Stimulated activated CD8-positive, alpha-beta memory T cell treated with anti-CD3 and anti-CD28 coated beads, Interleukin-15, amount 100 ng/mL, for 4 hours (primary cell): Measurements from ENCODE around the gene NOS1AP.
"Not testable (repeated sequence)": the region's sequence is repeated elsewhere in the genome, so short reads cannot be mapped to it uniquely, and the experiment has no call there.

Source experiments
- DNase-seq, 2 donors: peaks; one replicate each; pipeline ENCODE4 v3.0.0-alpha.2; 2020; ENCODE audit warnings: low read depth in 2 of 2

Gene NOS1AP

DNA sequence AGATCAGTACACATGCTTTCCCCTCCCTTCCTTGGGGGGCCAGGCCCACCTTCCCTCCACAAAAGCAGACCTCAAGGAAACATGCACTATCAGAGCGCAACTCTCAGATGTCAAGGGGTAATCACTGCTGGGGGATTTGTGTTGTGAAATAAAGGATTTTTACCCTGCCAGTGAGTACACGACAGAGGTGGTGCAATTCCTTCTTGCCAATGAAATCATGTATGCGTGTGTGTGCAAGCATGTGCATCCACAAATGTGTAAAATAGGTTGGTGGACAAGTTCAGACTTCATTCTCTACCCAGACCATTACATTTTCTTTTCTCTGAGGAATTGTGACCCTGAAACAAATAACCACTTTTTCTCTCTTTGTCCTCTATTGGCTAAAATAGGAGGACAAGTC is 9.8 kb upstream of the NOS1AP start:
- no peak for DNase-seq

DNA sequence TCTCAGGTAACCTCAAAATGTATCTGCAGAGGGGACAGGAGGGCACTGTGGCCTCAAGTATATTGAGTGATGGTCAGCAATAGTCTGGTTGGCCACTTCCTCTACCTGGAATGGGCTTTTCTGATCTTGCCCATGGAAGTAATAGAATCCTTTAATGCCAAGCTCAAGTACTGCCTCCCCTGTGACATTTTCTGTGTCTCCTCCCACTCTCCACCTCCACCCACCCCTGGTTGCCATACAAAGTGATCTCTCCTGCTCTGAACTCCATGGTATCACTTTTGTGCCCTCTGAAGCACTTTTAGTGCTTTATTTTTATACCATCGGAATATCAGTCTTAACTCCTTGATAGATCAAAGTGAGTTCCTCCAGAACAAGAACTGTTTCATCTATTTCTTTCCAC is 9.2 kb upstream of the NOS1AP start:
- DNase-seq: no peak

- DNase-seq: no peak
Observed at GRCh38 chr1:162062542-162063015, 6.9 kb upstream of the NOS1AP start.

DNA sequence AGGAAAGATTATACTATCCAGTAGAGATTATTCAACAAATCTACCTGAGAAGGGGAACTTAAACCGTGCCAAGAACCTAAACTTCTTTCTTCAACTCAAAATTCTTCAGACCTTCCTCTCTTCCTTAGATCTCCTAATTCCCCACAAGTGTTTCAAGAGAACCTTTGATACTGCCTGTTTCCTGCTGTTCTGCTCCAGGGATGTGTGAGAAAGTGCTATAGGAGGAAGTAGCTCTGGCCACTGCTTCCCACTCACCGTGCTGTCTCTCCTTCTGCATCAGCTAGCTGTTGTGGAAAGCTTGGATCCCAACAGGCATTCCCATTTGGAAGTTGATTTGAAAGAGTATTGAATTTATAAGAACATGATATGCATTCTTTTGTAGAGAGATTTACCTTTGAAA is 4.5 kb upstream of the NOS1AP start:
- no peak for DNase-seq

DNA sequence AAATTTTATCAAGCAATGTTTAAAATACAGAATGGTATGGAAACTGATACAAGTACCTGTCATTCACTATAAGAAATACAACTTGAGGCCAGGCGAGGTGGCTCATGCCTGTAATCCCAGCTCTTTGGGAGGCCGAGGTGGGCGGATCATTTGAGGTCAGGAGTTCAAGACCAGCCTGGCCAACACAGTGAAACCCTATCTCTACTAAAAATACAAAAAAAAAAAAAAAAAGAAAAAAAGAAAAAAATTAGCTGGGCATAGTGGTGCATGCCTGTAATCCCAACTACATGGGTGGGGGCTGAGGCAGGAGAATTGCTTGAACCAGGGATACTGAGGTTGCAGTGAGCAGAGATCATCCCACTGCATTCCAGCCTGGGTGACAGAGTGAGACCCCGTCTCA is 2.7 kb upstream of the NOS1AP start:
- DNase-seq: not testable (repeated sequence)

DNA sequence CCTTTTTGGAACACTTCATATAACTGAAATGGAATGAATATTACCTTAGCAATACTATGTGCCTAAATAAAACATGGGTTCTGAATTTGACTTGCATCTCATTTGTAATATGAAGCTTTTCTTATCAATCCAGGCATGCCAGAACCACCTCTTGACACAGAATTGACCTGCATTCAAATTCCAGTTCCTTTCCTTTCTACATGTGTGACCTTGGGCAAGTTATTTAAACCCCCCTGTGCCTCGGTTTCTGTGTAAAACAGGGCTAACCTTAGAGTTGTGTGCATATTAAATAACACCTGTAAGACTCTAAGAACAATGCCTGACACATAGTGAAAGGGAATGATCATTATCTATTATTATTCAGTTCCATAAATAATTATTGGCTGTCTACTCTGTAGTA is 2.0 kb upstream of the NOS1AP start:
- DNase-seq: no peak

GRCh38 chr1:162068301-162068700 is 1.2 kb upstream of the NOS1AP start:
- DNase-seq: no peak

GRCh38 chr1:162070094-162070748 is 730 bp downstream of the NOS1AP start:
- no peak for DNase-seq

- DNase-seq: no peak
Observed at GRCh38 chr1:162070825-162071224, 1.3 kb downstream of the NOS1AP start.

GRCh38 chr1:162072740-162073139 is 3.2 kb downstream of the NOS1AP start:
- no peak for DNase-seq

DNA sequence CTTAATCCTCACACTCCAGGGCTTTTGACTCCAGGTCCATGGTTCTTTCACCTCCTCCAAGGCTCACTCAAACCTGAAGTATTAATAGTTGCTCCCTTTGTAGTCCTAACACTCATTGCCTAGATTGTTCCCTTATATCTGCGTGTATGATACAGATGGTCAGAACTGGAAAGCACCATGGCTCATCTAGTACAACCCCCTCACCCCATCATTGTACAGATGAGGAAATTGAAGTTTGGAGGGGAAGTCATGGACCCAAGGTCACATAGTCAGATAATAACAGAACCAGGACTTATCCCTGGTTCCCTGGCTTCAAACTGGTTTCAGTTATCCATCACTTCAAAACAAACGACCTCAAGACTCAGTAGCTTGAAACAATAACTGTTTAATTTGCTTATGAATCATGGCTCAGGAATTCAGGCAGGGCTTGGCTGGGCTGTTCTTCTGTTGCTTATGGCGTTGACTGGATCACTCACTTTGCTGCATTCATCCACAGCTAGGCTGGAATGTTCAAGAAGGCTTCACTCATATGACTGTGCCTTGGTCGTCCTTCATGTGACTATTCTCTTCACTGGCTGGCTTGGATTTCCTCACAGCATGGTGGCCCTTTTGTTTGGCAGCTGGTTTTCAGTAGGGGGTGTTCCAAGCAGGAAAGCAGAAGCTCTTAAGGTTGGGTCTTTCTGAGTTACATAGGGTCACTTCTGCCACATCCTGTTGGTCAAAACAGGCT is 5.0 kb downstream of the NOS1AP start:
- DNase-seq: no peak

GRCh38 chr1:162075862-162076261 is 6.4 kb downstream of the NOS1AP start:
- DNase-seq: no peak

DNA sequence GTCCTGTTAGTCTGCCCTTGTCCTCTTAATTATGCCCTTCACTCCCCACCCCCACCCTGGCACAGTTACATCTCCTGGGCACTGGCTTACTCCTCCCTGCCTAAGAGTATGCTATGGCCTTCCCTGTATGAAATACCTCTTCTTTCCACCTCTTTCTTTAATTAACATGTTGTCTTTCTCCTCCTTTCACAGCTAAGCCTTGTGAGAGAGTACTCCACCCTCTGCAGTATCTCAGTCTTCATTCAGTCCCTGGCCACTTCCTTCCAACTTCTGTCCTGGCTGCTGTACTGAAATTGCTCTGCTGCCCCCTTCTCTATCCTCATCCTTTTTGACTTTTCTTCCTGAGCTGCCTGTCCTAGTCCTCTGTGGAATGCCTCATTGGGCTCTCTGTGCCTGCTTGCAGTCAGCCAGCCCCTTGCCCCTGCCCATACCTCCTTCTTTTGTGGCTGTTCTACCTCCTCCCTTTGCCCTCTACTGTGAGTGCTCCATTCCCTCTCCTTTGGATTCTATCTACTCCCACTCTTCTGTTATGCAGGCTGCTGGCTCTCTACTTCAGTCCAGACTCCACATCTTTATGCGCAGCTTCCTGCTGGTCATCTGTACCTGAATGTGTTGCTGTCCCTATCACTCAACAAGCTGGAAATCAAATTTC is 8.3 kb downstream of the NOS1AP start:
- no peak for DNase-seq

DNA sequence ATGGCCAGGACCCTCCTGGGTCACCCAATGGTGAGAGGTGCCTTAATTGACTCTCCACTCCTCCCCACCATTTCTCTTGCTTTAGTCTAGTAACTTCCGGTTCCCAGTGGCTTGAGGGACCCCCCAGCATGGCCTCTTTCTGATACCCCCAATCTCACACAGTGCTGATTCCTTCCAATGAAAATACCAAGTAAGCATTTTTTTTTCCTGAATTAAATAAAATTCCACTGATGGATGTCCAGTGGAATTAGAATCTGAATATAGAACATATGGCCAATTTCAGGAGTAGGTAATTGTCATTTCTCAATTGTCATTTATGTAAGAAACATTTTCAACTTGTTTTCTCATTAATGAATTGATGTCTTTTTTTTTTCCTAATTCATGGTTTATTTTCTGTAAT is 9.5 kb downstream of the NOS1AP start:
- no peak for DNase-seq

- no peak for DNase-seq
Observed at GRCh38 chr1:162080472-162081015, 11.1 kb downstream of the NOS1AP start.

DNA sequence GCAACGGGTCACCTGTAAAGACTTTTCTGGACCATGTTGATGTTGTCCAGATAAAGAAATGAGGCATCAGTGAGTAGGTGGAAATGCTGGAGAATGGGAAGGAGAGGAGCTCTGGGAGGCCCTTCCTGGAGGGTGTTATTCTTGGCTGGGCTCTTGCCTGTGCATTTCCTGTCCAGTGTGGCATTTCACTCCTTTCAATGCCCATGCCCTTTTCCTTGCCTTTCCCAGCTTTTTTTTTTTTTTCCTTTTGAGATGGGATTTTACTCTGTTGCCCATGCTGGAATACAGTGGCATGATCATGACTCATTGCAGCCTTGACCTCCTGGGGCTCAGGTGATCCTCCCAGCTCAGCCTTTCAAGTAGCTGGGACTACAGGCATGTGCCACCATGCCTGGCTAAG is 11.8 kb downstream of the NOS1AP start:
- DNase-seq: no peak

- DNase-seq: not testable (repeated sequence)
Observed at GRCh38 chr1:162082080-162082479, 12.6 kb downstream of the NOS1AP start.

GRCh38 chr1:162083273-162083672 is 13.8 kb downstream of the NOS1AP start:
- no peak for DNase-seq

DNA sequence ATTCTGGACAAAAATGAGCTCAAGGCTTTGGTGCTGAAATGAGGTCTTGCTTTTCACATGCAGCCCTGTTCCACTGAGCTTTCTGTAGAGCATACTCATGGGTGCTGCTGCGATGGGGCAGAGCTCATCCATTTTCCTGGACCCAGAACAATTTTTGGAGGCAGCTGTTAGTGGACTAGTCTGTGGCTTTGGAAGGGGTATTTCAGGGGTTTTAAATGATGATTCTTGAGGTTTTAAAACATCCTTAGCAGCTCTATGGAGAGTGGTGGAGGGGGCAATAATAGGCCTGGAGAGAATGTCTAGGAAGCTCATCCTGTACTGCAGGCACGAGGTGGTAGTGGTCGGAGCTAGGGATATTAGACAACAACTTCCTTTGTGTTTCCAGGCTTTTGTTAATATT is 16.5 kb downstream of the NOS1AP start:
- no peak for DNase-seq

- DNase-seq: no peak
Observed at GRCh38 chr1:162087111-162087510, 17.6 kb downstream of the NOS1AP start.

DNA sequence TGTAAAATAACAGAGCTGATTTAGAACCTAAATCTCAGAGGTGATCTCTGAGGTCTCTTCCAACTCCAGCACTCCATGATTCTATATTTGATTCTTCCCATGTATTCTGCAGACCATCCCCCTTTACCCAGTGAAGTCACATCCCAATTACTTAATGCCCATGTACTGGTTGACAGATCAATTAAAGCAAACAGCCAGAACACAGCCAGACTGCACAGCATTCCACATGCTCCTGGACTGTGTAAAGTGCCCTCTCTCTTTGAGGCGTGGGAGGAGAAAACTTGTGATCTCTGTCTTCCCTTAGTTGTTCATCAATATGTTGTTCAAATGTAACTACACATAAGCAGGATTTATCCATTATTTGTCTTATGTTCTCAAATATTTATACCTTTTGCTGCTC is 18.1 kb downstream of the NOS1AP start:
- no peak for DNase-seq

DNA sequence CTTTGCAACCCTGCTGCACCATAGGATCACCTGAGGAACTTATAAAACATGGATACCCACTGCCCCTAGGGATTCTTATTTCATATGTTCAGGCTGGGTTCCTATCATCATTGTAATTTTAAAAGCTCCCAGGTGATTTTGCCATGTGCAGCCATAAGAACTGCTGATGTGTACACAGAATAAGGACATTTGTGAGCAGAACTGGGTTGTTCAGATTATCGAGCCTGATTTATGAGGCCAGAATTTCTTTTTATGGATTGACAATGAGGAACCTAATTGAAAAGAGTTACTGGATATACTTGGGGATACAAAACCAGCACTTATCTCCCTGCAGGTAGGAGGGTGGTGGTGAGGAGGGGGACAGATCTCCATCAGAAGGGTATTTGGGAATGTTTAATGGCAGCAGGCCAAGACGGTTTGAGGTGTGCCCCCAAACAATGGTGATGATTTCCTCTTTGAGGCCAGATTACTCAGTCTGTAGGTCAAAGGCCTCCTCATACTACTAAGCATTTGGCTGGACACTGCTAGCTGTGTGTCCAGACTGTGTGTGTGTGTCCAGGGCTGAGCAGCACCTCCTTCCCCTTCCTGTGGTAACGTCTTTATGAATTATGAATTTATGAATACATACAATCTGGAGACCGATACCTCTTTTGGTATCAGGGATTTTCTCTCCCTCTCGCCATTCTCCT is 18.9 kb downstream of the NOS1AP start:
- DNase-seq: no peak
